T-helper 2 cell (primary cell): Measurements from ENCODE around the gene RP9.

Source experiments
- DNase-seq, 5 experiments: peaks; one replicate each; pipeline versions ENCODE4 v3.0.0 to v3.0.0-alpha.2; 2012 to 2022

The RP9 gene

DNA sequence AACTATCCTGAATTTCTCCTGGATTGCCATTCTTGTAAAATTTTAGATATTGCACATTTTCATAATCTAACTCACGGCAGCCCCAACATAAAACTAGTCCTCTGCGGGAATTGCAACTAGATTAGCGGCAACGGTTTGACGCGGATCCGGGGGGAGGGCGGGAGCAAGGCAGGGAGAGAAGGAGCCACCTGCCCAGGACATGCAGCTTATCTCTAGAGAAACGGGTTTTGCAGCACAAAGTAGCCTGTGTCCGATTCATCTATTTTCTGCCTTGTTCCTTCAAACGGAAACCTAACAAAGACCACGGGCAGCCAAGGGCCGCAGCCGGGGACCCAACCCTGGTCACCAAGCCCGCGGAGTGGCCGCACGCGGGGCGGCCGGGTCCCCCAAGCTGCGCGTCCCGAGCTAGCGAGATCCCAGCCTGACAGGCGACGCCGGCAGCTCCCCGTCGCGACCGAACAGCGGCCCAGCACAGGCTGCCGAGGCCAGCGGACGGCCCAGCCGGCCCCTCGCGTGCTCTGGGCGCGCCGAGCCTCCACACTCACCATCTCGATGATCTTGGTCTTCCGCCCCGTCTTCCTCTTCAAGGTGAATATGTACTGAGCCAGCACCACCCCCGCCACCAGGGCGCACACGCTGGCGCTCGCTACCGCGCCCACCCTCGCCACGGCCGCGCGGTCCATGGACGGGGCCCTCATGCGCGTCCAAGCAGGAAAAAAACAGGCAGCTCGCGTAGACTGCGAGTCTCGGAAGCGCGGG lies 47.0 kb downstream of the RP9 start, which contains the start of gene NT5C3A:
TSS of gene NT5C3A (minus strand) at position 754 of the 759 bp plus-strand sequence. CDS start at position 683, 71 bp downstream.
- peak in 3 of 5 experiments; percentile 13 to 41 (median 17) for DNase-seq

- DNase-seq = no peak
These were observed 47.8 kb downstream of the RP9 start for GRCh38 chr7:33061282-33061937.

DNA sequence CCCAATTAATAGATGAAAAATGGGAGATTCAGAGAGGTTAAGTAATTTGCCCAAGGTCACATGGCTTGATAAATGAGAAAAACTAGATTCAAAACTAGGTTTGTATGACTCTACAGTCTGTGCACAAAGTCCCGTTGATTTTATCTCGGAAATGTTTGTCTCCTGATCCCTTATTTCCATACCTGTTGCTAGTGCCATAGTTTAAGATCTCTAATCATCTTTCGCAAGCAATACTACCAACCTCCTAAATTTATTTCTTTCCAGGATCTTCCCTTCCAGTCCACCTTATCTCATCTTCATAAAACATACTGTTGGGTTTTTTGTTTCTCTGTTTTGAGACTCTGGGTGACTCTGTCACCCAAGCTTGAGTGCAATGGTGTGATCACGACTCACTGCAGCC lies 49.6 kb downstream of the RP9 start:
- DNase-seq = no peak

- DNase-seq = no peak
These were observed 54.0 kb downstream of the RP9 start for GRCh38 chr7:33055158-33055557.

GRCh38 chr7:33054261-33054964 lies 54.8 kb downstream of the RP9 start:
- peak in 1 of 5 experiments; percentile 46 for DNase-seq

- DNase-seq = no peak
These were observed 55.5 kb downstream of the RP9 start for GRCh38 chr7:33053721-33054120.

- peak in 2 of 5 experiments; percentile 14 to 58 for DNase-seq
These were observed 58.5 kb downstream of the RP9 start for GRCh38 chr7:33050535-33051318.

DNA sequence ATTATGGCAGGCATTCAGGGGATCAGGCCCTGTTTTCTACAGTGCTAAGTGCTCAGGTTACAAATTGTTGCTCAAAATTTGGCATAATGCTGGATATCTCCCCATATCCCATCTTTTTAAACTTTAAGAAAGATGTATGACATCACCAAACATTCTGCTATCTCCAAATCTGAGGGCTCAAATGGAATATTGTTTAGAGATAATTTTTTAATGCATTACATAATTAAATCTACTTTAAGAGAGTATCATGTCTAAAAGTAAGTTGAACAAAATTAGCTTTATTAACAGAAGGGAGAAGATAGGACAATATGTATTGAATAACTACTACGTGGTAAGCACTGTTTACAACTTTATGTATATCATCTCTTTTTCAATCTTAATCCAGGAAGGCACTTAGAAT lies 60.5 kb downstream of the RP9 start:
- DNase-seq = no peak

DNA sequence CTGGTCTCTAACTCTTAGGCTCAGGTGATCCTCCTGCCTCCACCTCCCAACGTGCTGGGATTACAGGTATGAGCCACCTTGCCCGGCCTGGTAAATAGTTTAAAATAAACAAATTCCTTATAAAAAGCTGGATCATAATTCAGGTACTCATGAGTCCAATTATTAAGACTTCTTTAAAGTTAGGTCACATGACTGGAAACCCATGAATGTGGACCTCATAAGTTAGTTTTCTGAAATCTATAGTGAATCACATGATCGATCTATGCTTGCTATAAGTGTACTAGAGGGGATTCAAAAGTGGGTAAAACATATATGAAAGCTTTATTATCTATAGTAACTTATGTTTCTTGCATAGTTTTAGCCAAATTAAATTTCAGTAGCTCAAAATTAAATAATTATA lies 60.9 kb downstream of the RP9 start:
- DNase-seq = no peak

DNA sequence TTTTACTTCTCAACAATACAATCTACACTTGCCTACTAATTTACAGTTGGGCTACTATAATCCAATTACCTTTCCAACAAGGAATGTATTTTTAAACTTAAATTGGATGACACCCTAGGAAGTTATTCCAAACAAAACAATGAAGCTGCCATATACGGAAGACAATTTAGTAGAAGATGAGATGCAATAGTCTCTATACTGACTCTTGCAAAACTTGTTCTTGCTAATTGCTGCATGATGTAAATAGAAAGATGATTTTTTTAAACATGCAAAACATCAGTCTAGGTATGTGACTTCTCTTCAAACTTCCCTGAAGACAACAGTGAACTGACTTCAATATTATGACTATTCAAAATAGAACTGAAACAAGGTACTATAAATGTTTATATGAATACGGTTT lies 64.2 kb downstream of the RP9 start:
- no peak for DNase-seq
